ENCODE measurements around the gene C19orf85.
A peak's percentile ranks its signal among the peaks of the same experiment; 100 is the strongest.

Gene C19orf85

GRCh38 chr19:55503502-55504251 lies 39.1 kb upstream of the C19orf85 start:
- Histone ChIP-seq H3K4me3 (replicated peaks; ENCODE audit: insufficient read depth, low read length) (peak overlapping the region; percentile 35), H3K27ac (replicated peaks) (peak overlapping the region; percentile 36; the same call in 1 of the 2 replicates), H3K27me3 (ENCODE audit: insufficient read depth, poor library complexity, severe bottlenecking) (peaks cover 3% of the 10 kb centered on the region)
- peak; percentile 74 to 88 for DNase-seq (ENCODE audit: low read depth in 1 of 2, low spot score in 1 of 2)
- TF ChIP-seq REST (IDR thresholded peaks at IDR 0.05; ENCODE audit: insufficient replicate concordance, low read depth) (no peak), POLR2AphosphoS5 (IDR thresholded peaks at IDR 0.05; ENCODE audit: low read depth) (no peak), SPI1 (IDR thresholded peaks at IDR 0.05; ENCODE audit: borderline replicate concordance, low read depth) (no peak)
- TF ChIP-seq, protein P1, sequence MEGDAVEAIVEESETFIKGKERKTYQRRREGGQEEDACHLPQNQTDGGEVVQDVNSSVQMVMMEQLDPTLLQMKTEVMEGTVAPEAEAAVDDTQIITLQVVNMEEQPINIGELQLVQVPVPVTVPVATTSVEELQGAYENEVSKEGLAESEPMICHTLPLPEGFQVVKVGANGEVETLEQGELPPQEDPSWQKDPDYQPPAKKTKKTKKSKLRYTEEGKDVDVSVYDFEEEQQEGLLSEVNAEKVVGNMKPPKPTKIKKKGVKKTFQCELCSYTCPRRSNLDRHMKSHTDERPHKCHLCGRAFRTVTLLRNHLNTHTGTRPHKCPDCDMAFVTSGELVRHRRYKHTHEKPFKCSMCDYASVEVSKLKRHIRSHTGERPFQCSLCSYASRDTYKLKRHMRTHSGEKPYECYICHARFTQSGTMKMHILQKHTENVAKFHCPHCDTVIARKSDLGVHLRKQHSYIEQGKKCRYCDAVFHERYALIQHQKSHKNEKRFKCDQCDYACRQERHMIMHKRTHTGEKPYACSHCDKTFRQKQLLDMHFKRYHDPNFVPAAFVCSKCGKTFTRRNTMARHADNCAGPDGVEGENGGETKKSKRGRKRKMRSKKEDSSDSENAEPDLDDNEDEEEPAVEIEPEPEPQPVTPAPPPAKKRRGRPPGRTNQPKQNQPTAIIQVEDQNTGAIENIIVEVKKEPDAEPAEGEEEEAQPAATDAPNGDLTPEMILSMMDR (IDR thresholded peaks at IDR 0.05; ENCODE audit: insufficient read depth, low read length), result peak; percentile 89

GRCh38 chr19:55503157-55503501 lies 38.6 kb upstream of the C19orf85 start:
- TF ChIP-seq REST (IDR thresholded peaks at IDR 0.05; ENCODE audit: insufficient replicate concordance, low read depth), result no peak
- TF ChIP-seq GABPA (IDR thresholded peaks at IDR 0.05; ENCODE audit: low read depth), result no peak
- no peak for TF ChIP-seq SPI1 (IDR thresholded peaks at IDR 0.05; ENCODE audit: borderline replicate concordance, low read depth)
- TF ChIP-seq, protein P1 (IDR thresholded peaks at IDR 0.05; ENCODE audit: insufficient read depth, low read length), result no peak
- TF ChIP-seq POLR2AphosphoS5 (IDR thresholded peaks at IDR 0.05; ENCODE audit: low read depth), result no peak
- Histone ChIP-seq H3K4me3 (replicated peaks; ENCODE audit: insufficient read depth, low read length) (no peak overlapping the region), H3K27me3 (ENCODE audit: insufficient read depth, poor library complexity, severe bottlenecking) (peaks cover 3% of the 10 kb centered on the region), H3K27ac (replicated peaks) (no peak overlapping the region)
- no peak for DNase-seq (ENCODE audit: low read depth in 1 of 2, low spot score in 1 of 2)

- no peak for DNase-seq (ENCODE audit: low read depth in 1 of 2, low spot score in 1 of 2)
- no peak for TF ChIP-seq POLR2AphosphoS5 (IDR thresholded peaks at IDR 0.05; ENCODE audit: low read depth)
- TF ChIP-seq REST (IDR thresholded peaks at IDR 0.05; ENCODE audit: insufficient replicate concordance, low read depth), result no peak
- TF ChIP-seq SPI1 (IDR thresholded peaks at IDR 0.05; ENCODE audit: borderline replicate concordance, low read depth), result no peak
- TF ChIP-seq, protein P1 (IDR thresholded peaks at IDR 0.05; ENCODE audit: insufficient read depth, low read length), result no peak
- TF ChIP-seq GABPA (IDR thresholded peaks at IDR 0.05; ENCODE audit: low read depth), result no peak
- no peak overlapping the region for H3K27ac ChIP-seq (replicated peaks)
- H3K4me3 ChIP-seq (replicated peaks; ENCODE audit: insufficient read depth, low read length), result no peak overlapping the region
- peaks cover 3% of the 10 kb centered on the region for H3K27me3 ChIP-seq (ENCODE audit: insufficient read depth, poor library complexity, severe bottlenecking)
These were observed 37.8 kb upstream of the C19orf85 start for GRCh38 chr19:55502197-55502952.
